Stimulated activated CD4-positive, alpha-beta T cell treated with anti-CD3 and anti-CD28 coated beads, Interleukin-4, amount 100 ng/mL, for 4 hours (primary cell): ENCODE data around the gene ACTR5.
"Not testable (repeated sequence)": the region's sequence is repeated elsewhere in the genome, so short reads cannot be mapped to it uniquely, and the experiment has no call there.

Source experiments
- DNase-seq, 2 experiments: peaks; one replicate each; pipeline ENCODE4 v3.0.0-alpha.2; 2020

Gene ACTR5

GRCh38 chr20:38769376-38770295 is 21.4 kb downstream of the ACTR5 start:
- DNase-seq: no peak

GRCh38 chr20:38770546-38770945 is 22.3 kb downstream of the ACTR5 start:
- DNase-seq: no peak

- DNase-seq: no peak
Measured at GRCh38 chr20:38770970-38771369, 22.7 kb downstream of the ACTR5 start.

GRCh38 chr20:38771621-38772020 is 23.4 kb downstream of the ACTR5 start:
- no peak for DNase-seq

- no peak for DNase-seq
Measured at GRCh38 chr20:38774167-38774566, 25.9 kb downstream of the ACTR5 start.

GRCh38 chr20:38776363-38776762 is 28.1 kb downstream of the ACTR5 start:
- no peak for DNase-seq

- DNase-seq: no peak
Measured at GRCh38 chr20:38779247-38780097, 31.2 kb downstream of the ACTR5 start.

GRCh38 chr20:38782275-38782674 is 34.0 kb downstream of the ACTR5 start:
- no peak for DNase-seq

- no peak for DNase-seq
Measured at GRCh38 chr20:38787870-38788269, 39.6 kb downstream of the ACTR5 start.

- DNase-seq: no peak
Measured at GRCh38 chr20:38789503-38790199, 41.4 kb downstream of the ACTR5 start.

- peak; percentile 32 to 50 for DNase-seq
Measured at GRCh38 chr20:38790200-38791053, 42.2 kb downstream of the ACTR5 start.

- DNase-seq: no peak
Measured at GRCh38 chr20:38791291-38791690, 43.0 kb downstream of the ACTR5 start.

GRCh38 chr20:38791940-38792339 is 43.7 kb downstream of the ACTR5 start:
- no peak for DNase-seq

GRCh38 chr20:38794057-38794456 is 45.8 kb downstream of the ACTR5 start:
- DNase-seq: not testable (repeated sequence)

- no peak for DNase-seq
Measured at GRCh38 chr20:38798266-38798665, 50.0 kb downstream of the ACTR5 start.

GRCh38 chr20:38799203-38799602 is 50.9 kb downstream of the ACTR5 start:
- no peak for DNase-seq

- DNase-seq: no peak
Measured at GRCh38 chr20:38800882-38801281, 52.6 kb downstream of the ACTR5 start.

- DNase-seq: no peak
Measured at GRCh38 chr20:38804221-38804620, 56.0 kb downstream of the ACTR5 start.

- DNase-seq: peak; percentile 31 to 67
Measured at GRCh38 chr20:38804682-38805501, 56.6 kb downstream of the ACTR5 start.

- DNase-seq: peak; percentile 73 to 79
Measured at GRCh38 chr20:38805502-38805957, 57.3 kb downstream of the ACTR5 start, which contains the start of gene PPP1R16B. TSS of gene PPP1R16B (plus strand) at chr20:38805697. CDS start at chr20:38835926, 30,229 bp downstream.
